Kidney epithelial cell (primary cell): ENCODE data around the gene ASXL1. TPM values are rescaled to one million over a fixed set of nuclear protein-coding genes. Genes with fewer than 3 reads are reported as not detected.

Source experiments
- DNase-seq: peaks from one replicate; pipeline ENCODE4 v3.0.0-alpha.2; 2010; ENCODE audit warnings: low read depth
- H3K27me3 ChIP-seq: 2 replicates; pipeline ENCODE4 v1.6.0; 2011; ENCODE audit warnings: low read length; ENCODE audit not compliant: control insufficient read depth, insufficient read depth
- H3K36me3 ChIP-seq: 2 replicates; pipeline ENCODE4 v1.5.1; 2011; ENCODE audit warnings: low read length; ENCODE audit not compliant: control insufficient read depth, insufficient read depth
- H3K4me3 ChIP-seq: 2 replicates; pipeline ENCODE4 v1.5.1; 2011; ENCODE audit warnings: low read depth, mild to moderate bottlenecking, control low read depth, low read length
- total RNA-seq: library from RNA; depleted of rRNA; stranded (reverse); fragments of >200 nt; gene quantifications from 2 replicates; pipeline ENCODE4 v1.2.3, GENCODE V29; 2015
- TF ChIP-seq, protein P1 (sequence below): IDR thresholded peaks from 2 replicates; pipeline ENCODE4 v1.5.1; 2011; ENCODE audit warnings: mild to moderate bottlenecking, moderate library complexity, low read length, control low read depth, inconsistent platforms; ENCODE audit not compliant: insufficient read depth, poor library complexity, severe bottlenecking

Gene ASXL1
- total RNA-seq, 1 donor from 2014 or later, result 31.6 TPM

DNA sequence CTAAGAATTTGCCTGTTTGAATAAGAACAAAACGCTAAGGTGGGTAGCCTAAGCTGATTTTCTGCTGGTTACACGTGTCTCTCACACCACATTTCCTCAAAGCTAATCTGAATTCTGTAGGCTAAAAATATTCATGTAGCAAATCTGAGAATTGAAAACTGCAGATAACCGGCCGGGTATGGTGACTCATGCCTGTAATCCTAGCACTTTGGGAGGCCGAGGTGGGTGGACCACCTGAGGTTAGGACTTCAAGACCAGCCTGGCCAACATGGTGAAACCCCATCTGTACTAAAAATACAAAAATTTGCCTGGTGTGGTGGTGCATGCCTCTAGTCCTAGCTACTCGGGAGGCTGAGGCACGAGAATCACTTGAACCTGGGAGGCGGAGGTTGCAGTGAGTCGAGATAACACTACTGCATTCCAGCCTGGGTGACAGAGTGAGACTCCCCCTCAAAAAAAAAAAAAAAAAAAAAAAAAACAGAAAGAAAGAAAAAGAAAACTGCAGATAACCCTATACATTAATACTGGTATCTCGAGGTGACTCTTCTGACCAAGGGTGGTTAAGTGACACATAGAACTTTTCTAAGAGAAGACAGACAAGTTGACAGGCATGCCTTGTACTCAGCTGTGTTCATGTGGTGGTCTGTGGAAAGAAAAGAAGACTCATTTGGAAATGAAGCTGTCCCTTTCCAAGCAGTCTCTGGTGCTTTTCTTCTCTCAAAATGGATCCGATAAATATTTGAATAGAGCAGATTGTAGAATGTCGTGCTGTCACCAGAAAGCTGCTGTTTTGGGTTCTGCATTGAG, 24.7 kb upstream of the ASXL1 start:
- H3K36me3 ChIP-seq, result peaks cover 2% of the 10 kb centered on the region
- TF ChIP-seq, protein P1, sequence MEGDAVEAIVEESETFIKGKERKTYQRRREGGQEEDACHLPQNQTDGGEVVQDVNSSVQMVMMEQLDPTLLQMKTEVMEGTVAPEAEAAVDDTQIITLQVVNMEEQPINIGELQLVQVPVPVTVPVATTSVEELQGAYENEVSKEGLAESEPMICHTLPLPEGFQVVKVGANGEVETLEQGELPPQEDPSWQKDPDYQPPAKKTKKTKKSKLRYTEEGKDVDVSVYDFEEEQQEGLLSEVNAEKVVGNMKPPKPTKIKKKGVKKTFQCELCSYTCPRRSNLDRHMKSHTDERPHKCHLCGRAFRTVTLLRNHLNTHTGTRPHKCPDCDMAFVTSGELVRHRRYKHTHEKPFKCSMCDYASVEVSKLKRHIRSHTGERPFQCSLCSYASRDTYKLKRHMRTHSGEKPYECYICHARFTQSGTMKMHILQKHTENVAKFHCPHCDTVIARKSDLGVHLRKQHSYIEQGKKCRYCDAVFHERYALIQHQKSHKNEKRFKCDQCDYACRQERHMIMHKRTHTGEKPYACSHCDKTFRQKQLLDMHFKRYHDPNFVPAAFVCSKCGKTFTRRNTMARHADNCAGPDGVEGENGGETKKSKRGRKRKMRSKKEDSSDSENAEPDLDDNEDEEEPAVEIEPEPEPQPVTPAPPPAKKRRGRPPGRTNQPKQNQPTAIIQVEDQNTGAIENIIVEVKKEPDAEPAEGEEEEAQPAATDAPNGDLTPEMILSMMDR, result no peak
- H3K27me3 ChIP-seq, result no peaks in the 10 kb centered on the region
- H3K4me3 ChIP-seq, result no peak overlapping the region
- no peak for DNase-seq

DNA sequence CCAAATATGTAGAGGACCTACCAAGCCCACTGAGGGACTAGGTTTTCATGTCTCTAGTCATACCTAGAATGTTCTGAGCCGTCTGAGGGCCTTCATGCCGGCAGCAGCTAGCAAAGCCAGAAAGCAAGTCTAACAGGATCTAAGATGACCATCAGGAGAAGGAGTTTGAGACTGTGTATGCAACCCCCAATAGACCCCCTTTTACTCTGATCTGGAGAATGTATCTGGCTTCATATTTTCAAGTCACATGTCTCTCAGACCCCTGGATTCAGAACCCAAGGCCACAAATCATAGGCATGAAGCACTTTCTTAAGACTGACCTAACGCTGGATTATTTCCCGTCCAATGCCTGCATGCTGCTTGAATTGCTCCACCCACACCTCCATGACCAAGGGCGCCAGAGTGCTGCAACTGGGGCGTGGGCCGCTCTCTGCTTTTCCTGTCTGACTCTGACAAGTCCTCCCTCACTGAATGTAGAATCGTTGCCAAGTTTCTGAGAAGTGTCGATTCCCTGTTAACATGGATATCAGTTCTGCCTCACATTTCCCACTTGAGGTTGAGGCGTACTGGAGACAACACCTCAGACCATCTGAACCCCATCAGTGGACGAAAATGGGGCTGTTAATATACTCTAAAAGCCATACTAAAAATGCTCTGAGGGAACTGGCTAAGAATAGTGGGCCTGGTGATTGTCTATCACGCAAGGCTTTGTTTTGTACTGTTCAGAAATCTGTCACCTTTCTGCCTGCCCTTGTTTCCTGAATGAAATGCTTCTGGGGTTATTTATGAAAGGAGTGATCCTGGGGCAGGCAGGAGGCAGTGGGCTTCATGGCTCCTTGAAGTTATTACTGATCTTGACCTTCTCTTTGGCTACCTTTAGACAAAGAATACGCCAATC, 23.9 kb upstream of the ASXL1 start:
- Histone ChIP-seq H3K36me3 (peaks cover 2% of the 10 kb centered on the region), H3K27me3 (no peaks in the 10 kb centered on the region), H3K4me3 (no peak overlapping the region)
- TF ChIP-seq, protein P1, result no peak
- DNase-seq, result no peak

DNA sequence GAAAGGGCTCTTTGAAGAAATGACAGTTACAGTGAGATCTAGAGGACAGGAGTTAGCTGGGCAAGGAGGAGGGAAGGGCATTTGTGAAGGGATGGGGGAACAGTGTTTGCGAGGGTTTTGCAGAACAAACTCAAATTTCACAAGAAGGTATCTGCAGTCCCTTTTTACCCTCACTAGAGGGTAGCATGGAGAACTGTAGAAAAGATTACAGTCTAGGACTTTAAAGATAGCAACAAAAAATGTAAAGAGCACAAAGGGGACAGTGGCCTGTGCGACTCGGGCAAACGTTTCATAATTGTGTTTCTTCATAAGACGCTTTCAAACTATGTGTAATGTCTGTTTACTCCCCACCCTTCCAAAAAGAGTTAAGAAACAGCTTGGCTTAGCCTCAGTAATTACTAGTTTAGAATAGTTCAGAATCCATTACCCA, 21.2 kb upstream of the ASXL1 start:
- TF ChIP-seq, protein P1, result peak; percentile 59
- Histone ChIP-seq H3K36me3 (no peaks in the 10 kb centered on the region), H3K27me3 (no peaks in the 10 kb centered on the region), H3K4me3 (no peak overlapping the region)
- no peak for DNase-seq

DNA sequence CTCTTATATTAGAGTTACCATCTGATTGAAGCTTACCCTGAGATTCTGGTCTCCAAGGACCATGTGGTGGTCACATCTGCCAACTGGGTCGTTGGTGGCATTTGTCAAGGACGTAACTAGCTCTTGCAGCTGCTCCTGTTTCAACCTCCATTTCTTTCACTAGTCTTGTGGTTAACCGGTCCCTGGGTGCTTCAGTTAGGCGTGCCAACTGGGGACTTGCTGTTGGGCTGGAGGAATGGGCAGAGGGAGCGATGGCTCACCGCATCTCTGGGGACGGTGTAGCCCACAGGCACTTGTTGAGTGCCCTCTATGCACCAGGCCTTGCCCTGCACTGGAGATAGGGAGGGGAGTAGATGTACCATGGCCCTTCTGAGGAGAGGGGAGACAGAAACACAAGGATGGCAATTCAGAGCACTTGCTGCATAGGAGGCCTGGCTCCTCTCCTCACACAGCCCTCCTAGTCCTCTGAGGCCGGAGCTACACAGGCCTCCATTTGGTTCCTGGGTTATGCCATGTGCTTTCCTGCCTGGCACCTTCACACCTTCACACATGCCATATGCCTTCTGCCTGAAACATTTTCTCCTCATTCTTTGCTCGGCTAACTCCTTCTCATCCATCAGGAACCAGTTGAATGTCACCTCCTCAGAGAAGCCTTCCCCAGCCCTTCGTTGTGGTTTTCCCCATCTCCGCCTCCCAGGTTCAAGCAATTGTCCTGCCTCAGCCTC, 20.0 kb upstream of the ASXL1 start:
- Histone ChIP-seq H3K27me3 (no peaks in the 10 kb centered on the region), H3K36me3 (no peaks in the 10 kb centered on the region), H3K4me3 (no peak overlapping the region)
- DNase-seq, result no peak
- TF ChIP-seq, protein P1, result no peak

DNA sequence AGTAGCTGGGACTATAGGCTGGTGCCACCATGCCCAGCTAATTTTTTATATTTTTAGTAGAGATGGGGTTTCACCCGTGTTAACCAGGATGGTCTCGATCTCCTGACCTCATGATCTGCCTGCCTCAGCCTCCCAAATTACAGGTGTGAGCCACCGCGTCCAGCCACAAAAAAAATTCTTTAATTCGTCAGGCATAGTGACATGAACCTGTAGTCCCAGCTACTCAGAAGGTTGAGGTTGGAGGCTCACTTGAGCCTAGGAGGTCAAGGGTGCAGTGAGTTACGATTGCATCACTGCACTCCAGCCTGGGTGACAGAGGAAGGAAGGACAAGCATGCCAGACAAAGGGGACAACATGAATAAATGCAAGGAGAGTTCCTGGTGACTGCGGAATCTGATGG, 19.5 kb upstream of the ASXL1 start:
- TF ChIP-seq, protein P1, result no peak
- no peaks in the 10 kb centered on the region for H3K36me3 ChIP-seq
- DNase-seq, result no peak

More for the DNA sequence above, 19.5 kb upstream of the ASXL1 start:
- Histone ChIP-seq H3K4me3 (no peak overlapping the region), H3K27me3 (no peaks in the 10 kb centered on the region)
